HG03457 (cell line): ENCODE data around the gene PRRC2B.
"Not testable (repeated sequence)": the region's sequence is repeated elsewhere in the genome, so short reads cannot be mapped to it uniquely, and the experiment has no call there.

Experiments used
- ATAC-seq: cut with Tn5 transposase; IDR thresholded peaks from one replicate; pipeline ENCODE4 v1.9.1; 2021; ENCODE audit warnings: moderate number of reproducible peaks; ENCODE audit not compliant: unreplicated experiment

PRRC2B gene

DNA sequence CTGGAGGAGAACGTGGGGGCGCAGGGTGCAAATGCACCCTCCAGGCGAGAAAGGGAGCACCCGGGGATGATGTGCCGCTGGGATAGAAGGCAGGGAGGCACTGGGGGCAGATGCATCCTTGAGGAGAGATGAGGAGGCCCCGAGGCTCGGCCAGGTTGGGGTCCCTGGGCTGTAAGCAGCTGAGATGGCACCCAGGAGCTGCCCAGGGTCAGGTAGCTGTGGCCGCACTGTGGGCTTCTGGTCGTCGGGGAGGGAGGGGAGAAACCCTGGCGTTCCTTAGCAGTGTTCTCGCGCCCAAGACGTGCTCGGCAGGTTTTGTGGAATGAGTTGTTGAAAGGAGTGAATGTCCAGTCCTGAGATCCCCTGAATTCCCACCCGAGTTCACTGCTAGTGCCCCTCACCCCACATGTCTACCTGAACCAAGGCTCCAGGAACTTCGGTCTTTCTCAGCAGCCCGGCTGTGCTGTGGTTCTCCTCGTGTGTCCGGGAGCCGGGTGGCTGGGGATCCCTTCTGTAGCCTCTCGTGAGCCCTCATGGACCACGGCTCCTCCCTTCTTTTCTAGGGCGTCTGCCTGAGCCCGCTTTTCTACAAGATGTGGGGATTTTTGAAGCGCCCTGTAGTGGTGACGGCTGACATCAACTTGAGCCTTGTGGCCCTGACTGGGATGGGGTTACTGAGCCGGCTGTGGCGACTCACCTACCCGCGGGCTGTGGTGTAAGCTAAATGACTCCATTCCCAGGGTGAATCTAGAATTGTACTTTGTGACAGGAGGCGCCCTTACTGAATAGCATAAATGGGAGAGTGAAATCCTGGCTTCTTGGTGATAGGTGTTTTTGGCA lies 110.0 kb downstream of the PRRC2B start:
- ATAC-seq = no peak

DNA sequence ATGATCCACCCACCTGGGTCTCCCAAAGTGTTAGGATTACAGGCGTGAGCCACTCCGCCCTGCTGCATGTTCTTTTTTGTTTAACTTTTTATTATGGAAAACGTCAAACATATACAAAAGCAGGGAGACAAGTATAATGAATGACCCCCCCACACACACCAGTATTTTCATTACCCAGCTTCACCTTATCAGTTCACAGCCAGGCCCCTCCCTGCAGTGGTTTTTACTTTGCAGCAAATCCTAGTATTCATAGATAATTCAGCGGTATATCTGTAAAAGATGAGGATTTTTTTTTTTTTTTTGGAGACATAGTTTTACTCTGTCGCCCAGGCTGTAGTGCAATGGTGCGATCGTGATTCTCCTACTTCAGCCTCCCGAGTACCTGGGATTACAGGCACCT lies 111.1 kb downstream of the PRRC2B start:
- ATAC-seq = no peak

- ATAC-seq = no peak
Measured at GRCh38 chr9:131511416-131511815, 117.5 kb downstream of the PRRC2B start.

- ATAC-seq = no peak
Measured at GRCh38 chr9:131511880-131512279, 118.0 kb downstream of the PRRC2B start.

DNA sequence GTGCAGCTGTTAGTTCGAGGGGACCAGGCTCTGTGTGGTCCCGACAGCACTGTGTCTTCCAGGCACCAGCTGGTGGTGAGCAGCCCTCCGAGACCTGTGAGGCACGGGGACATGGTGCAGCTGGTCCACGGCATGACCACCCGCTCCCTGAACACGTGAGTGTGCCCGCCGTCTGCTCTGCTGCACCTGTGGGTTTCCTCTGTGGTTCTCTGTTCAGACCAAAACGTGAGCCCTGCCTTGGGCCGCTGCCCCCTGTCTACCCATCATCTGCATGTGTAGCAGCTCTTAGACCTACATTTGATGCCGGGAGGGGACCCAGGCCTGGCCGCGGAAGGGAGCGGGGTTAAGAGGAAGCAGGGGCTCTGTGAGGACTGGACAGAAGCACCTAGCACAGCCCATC lies 119.3 kb downstream of the PRRC2B start:
- no peak for ATAC-seq

DNA sequence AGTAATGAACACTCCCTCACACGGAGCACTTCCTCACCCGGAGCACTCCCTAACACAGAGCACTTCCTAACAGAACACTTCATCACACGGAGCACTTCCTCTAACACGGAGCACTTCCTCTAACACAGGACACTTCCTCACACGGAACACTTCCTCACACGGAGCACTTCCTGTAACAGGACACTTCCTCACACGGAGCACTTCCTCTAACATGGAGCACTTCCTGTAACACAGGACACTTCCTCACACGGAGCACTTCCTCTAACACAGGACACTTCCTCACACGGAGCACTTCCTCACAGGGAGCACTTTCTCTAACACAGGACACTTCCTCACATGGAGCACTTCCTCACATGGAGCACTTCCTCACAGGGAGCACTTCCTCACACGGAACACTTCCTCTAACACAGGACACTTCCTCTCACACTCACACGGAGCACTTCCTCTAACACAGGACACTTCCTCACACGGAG lies 121.7 kb downstream of the PRRC2B start:
- not testable (repeated sequence) for ATAC-seq

GRCh38 chr9:131516100-131516499 lies 122.2 kb downstream of the PRRC2B start:
- ATAC-seq = no peak

- no peak for ATAC-seq
Measured at GRCh38 chr9:131516930-131517329, 123.0 kb downstream of the PRRC2B start.

DNA sequence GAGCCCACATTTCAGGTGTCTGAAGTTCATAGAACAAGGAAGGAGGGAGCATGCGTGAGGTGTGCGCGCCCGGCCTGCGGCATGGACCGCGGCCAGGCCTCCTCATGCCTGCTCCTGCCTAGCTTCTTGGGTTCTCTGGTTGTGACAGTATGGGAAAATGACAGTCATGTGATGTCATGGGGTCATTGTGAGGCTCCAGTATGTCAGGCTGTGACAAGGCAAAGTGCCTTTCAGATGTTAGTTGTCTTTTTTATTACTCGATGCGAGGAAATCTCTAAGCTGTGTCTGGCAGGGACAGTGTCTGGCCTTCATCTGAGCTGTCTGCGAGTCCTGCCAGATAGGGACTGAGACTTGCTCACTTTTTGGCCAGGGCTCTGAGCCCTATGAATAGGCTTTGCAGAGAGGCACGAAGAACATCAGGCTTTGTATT lies 123.9 kb downstream of the PRRC2B start:
- no peak for ATAC-seq

GRCh38 chr9:131518553-131518952 lies 124.7 kb downstream of the PRRC2B start:
- no peak for ATAC-seq

GRCh38 chr9:131520503-131520902 lies 126.6 kb downstream of the PRRC2B start:
- no peak for ATAC-seq

DNA sequence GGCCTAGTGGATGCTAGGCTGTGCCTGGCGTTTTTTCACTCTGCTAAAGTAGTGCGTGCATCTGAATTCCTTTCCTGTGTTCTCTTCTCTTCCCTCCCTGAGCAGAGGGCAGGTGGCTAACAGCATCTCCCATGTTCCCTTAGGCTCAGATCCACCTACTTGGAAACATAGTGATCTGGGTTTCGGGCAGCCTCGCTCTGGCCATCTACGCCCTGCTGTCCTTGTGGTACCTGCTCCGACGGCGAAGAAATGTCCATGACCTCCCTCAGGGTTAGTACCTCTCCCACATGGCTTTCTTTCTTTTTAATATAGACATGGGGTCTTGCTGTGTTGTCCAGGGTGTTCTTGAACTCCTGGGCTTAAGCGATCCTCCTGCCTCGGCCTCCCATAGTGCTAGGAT lies 127.3 kb downstream of the PRRC2B start:
- no peak for ATAC-seq

GRCh38 chr9:131521822-131522221 lies 127.9 kb downstream of the PRRC2B start:
- ATAC-seq = no peak

GRCh38 chr9:131522257-131523085 lies 128.6 kb downstream of the PRRC2B start:
- no peak for ATAC-seq

- no peak for ATAC-seq
Measured at GRCh38 chr9:131523086-131523388, 129.2 kb downstream of the PRRC2B start.

GRCh38 chr9:131523451-131524435 lies 129.9 kb downstream of the PRRC2B start:
- no peak for ATAC-seq

DNA sequence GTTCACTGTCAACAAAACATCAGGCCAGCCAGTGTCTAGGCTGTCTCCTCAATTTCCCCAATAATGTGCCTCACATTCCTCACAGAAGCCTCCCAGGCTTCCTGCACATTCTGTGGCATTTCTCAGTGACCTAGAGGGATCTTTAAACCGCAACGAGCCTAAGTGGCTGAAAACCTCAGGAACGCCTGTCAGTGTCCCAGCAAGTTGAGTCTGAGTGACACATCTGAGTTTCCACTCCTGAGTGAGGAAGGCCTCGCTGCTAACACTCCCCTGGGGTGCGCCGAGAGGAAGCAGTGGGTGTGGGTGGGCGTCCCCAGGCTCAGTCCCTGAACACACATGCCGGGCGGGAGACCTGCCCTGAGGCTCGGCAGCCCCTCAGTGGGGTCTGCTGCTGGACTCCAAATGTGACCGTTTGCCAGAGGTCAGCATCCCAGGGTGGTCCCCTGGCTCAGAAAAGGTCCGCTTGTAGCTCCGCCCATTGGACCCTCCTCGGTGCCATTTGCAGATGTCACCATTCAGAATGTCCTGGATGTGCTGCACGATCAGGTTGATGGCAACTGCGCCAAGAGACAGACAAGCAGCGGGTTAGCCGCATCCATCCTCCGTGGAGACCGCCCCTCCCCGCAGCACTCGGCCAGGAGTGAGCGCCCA lies 130.9 kb downstream of the PRRC2B start:
- no peak for ATAC-seq

- ATAC-seq = no peak
Measured at GRCh38 chr9:131525643-131526565, 132.0 kb downstream of the PRRC2B start.

DNA sequence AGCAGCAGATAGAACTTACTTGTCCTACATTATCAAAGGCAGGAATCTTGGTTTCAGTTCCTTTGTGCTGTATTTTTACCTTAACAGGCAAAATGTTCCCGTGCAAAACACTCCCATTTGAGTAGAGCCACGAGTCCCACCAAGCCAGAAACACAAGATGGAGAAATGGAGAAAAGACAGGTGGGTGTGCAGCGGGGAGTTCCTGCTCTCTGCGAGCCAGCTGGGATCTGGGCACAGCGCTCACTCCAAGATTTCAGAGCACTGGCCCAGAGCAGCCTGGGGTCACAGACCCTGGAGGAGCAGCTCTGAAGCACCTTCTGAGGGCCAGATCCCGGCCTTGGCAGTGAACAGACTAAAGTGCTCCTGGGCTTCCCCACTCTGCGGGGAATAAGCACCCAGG lies 134.3 kb downstream of the PRRC2B start:
- ATAC-seq = no peak
